ENCODE measurements around the gene VPS35L.

GRCh38 chr16:19698480-19699465, 143.3 kb downstream of the VPS35L start:
- TF ChIP-seq CTCF (conservative IDR thresholded peaks at IDR 0.05; ENCODE audit: low read depth, low read length) (no peak), EZH2 (IDR thresholded peaks at IDR 0.05; ENCODE audit: borderline replicate concordance, low read depth, low read length, poor library complexity, severe bottlenecking) (no peak)

All from A673 (cell line).